ENCODE measurements around the gene C1GALT1.
"Not testable (repeated sequence)": the region's sequence is repeated elsewhere in the genome, so short reads cannot be mapped to it uniquely, and the experiment has no call there.

The C1GALT1 gene

GRCh38 chr7:7182156-7183060 lies at the start of gene C1GALT1:
C1GALT1 (plus strand) TSS chr7:7182544; CDS start chr7:7234320, 51,776 bp downstream.
- DNase-seq, result peak; percentile 97

GRCh38 chr7:7134046-7134445 lies 48.3 kb upstream of the C1GALT1 start:
- no peak for DNase-seq

GRCh38 chr7:7135074-7135473 lies 47.3 kb upstream of the C1GALT1 start:
- no peak for DNase-seq

- DNase-seq, result not testable (repeated sequence)
These were observed 46.4 kb upstream of the C1GALT1 start for GRCh38 chr7:7135924-7136323.

GRCh38 chr7:7136466-7137381 lies 45.6 kb upstream of the C1GALT1 start:
- no peak for DNase-seq

GRCh38 chr7:7138897-7139296 lies 43.4 kb upstream of the C1GALT1 start:
- no peak for DNase-seq

- not testable (repeated sequence) for DNase-seq
These were observed 38.9 kb upstream of the C1GALT1 start for GRCh38 chr7:7143404-7143803.

- DNase-seq, result not testable (repeated sequence)
These were observed 37.2 kb upstream of the C1GALT1 start for GRCh38 chr7:7145151-7145550.

- no peak for DNase-seq
These were observed 35.5 kb upstream of the C1GALT1 start for GRCh38 chr7:7146837-7147236.

- no peak for DNase-seq
These were observed 33.4 kb upstream of the C1GALT1 start for GRCh38 chr7:7148798-7149481.

GRCh38 chr7:7151285-7151684 lies 31.1 kb upstream of the C1GALT1 start:
- no peak for DNase-seq

GRCh38 chr7:7151865-7152264 lies 30.5 kb upstream of the C1GALT1 start:
- no peak for DNase-seq

GRCh38 chr7:7152315-7152714 lies 30.0 kb upstream of the C1GALT1 start:
- no peak for DNase-seq

- DNase-seq, result not testable (repeated sequence)
These were observed 28.0 kb upstream of the C1GALT1 start for GRCh38 chr7:7154355-7154754.

GRCh38 chr7:7156663-7157062 lies 25.7 kb upstream of the C1GALT1 start:
- no peak for DNase-seq

- peak; percentile 78 for DNase-seq
These were observed 25.0 kb upstream of the C1GALT1 start for GRCh38 chr7:7157177-7157886.

GRCh38 chr7:7157887-7158271 lies 24.5 kb upstream of the C1GALT1 start:
- no peak for DNase-seq

GRCh38 chr7:7159063-7159658 lies 23.2 kb upstream of the C1GALT1 start:
- DNase-seq, result no peak

GRCh38 chr7:7164591-7164990 lies 17.8 kb upstream of the C1GALT1 start:
- no peak for DNase-seq

GRCh38 chr7:7165372-7165771 lies 17.0 kb upstream of the C1GALT1 start:
- no peak for DNase-seq

GRCh38 chr7:7166318-7166717 lies 16.0 kb upstream of the C1GALT1 start:
- DNase-seq, result no peak

GRCh38 chr7:7169296-7169695 lies 13.0 kb upstream of the C1GALT1 start:
- no peak for DNase-seq
